ENCODE results near the gene RPL7L1. TPM values are rescaled to one million over a fixed set of nuclear protein-coding genes. Genes with fewer than 3 reads are reported as not detected.
A peak's percentile ranks its signal among the peaks of the same experiment; 100 is the strongest.

The RPL7L1 gene
- total and polyA plus RNA-seq, 11 donors = 25.8 to 95.7 (median 49.2) TPM

DNA sequence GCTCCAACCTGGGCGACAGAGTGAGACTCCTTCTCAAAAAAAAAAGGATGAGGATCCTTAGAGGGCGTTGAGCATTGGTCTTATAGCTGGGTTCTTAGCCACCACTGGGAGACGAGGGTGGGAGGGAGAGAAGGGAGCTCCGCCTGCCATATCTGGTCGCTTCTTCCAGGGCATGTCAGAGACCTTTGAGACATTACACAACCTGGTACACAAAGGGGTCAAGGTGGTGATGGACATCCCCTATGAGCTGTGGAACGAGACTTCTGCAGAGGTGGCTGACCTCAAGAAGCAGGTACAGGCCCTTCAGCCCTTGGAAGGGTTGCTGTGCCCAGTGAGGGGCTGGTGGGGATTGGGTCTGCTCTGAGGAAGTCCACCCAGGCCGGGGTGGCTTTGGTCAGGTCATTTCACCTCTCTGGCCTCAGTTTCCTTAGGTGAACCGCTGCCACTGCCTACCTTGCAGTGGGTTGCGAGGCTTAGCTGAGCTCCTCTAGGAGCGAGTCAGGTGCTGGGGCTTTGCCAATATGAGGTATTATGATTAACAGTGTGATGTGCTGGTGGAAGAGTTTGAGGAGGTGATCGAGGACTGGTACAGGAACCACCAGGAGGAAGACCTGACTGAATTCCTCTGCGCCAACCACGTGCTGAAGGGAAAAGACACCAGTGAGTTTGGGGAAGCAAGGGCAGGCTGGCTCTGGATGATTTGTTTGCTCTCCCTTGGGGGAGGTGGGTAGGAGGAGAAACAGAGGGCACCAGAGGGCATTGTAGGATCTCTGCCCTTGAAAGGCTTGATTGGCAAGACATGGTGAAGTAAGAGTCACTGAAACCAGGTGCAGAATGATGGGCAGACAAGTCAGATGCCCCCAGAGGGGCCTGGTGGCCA is 58.4 kb downstream of the RPL7L1 start:
- intact Hi-C loops (cut with DNase I) = no loop called here
- Histone ChIP-seq H3K36me3 (peaks cover 0 to 90% (median 60%) of the 10 kb centered on the region in 9 donors), H3K4me3 (no peak overlapping the region), H3K27ac (no peak overlapping the region), H3K27me3 (no peaks in the 10 kb centered on the region), H3K9me3 (no peaks in the 10 kb centered on the region), H3K4me1 (peaks cover 0 to 26% (median under 1%) of the 10 kb centered on the region in 12 donors)
- WGBS, 4 donors = 93 to 95% (median 94%) methylated on average over 12 to 13 of the region's 13 CpGs
- ATAC-seq (no peak), DNase-seq (no peak)
- TF ChIP-seq, protein P1, sequence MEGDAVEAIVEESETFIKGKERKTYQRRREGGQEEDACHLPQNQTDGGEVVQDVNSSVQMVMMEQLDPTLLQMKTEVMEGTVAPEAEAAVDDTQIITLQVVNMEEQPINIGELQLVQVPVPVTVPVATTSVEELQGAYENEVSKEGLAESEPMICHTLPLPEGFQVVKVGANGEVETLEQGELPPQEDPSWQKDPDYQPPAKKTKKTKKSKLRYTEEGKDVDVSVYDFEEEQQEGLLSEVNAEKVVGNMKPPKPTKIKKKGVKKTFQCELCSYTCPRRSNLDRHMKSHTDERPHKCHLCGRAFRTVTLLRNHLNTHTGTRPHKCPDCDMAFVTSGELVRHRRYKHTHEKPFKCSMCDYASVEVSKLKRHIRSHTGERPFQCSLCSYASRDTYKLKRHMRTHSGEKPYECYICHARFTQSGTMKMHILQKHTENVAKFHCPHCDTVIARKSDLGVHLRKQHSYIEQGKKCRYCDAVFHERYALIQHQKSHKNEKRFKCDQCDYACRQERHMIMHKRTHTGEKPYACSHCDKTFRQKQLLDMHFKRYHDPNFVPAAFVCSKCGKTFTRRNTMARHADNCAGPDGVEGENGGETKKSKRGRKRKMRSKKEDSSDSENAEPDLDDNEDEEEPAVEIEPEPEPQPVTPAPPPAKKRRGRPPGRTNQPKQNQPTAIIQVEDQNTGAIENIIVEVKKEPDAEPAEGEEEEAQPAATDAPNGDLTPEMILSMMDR (IDR thresholded peaks at IDR 0.05) = no peak

GRCh38 chr6:42938428-42938796 is 59.0 kb downstream of the RPL7L1 start:
- H3K27me3 ChIP-seq = no peaks in the 10 kb centered on the region
- 89 to 93% (median 92%) methylated on average over 2 to 5 of the region's 5 CpGs for WGBS, 4 donors
- ATAC-seq (no peak), DNase-seq (no peak)
- peaks cover 0 to 91% (median 58%) of the 10 kb centered on the region in 9 donors for H3K36me3 ChIP-seq
- H3K9me3 ChIP-seq = no peaks in the 10 kb centered on the region
- H3K4me3 ChIP-seq = no peak overlapping the region
- TF ChIP-seq, protein P1 (IDR thresholded peaks at IDR 0.05) = no peak
- TF ChIP-seq POLR2A (IDR thresholded peaks at IDR 0.05) = no peak
- H3K4me1 ChIP-seq = peaks cover 0 to 20% (median 0%) of the 10 kb centered on the region in 12 donors
- H3K27ac ChIP-seq = no peak overlapping the region
- intact Hi-C loops (cut with DNase I) = no loop called here

GRCh38 chr6:42938987-42939809 is 59.8 kb downstream of the RPL7L1 start:
- ATAC-seq (peak in 3 of 4 donors; percentile 34 to 58 (median 41)), DNase-seq (no peak)
- intact Hi-C loops (cut with DNase I) = no loop called here

More at GRCh38 chr6:42938987-42939809, 59.8 kb downstream of the RPL7L1 start:
- H3K27ac ChIP-seq = no peak overlapping the region
- peaks cover 0 to 91% (median 57%) of the 10 kb centered on the region in 9 donors for H3K36me3 ChIP-seq
- H3K27me3 ChIP-seq = no peaks in the 10 kb centered on the region
- no peak for TF ChIP-seq POLR2A (IDR thresholded peaks at IDR 0.05)
- TF ChIP-seq, protein P1 (IDR thresholded peaks at IDR 0.05) = no peak
- WGBS, 4 donors = 76 to 89% (median 84%) methylated on average over 8 to 9 of the region's 9 CpGs
- no peaks in the 10 kb centered on the region for H3K9me3 ChIP-seq
- no peak overlapping the region for H3K4me3 ChIP-seq
- peaks cover 0 to 12% (median 0%) of the 10 kb centered on the region in 12 donors for H3K4me1 ChIP-seq

Other genes starting within 250 kb of the RPL7L1 start
- 1 to 10 TPM in 5 of 9 donors, under 1 TPM in 4; 0.44 to 2.6 (median 1.0) TPM for gene PRPH2, start 157.0 kb upstream of the RPL7L1 start, total RNA-seq
- gene PRPH2, start 157.0 kb upstream of the RPL7L1 start, polyA plus RNA-seq = under 1 TPM; 0.23 to 0.91 TPM
- gene TBCC, start 133.5 kb upstream of the RPL7L1 start, total RNA-seq = 10 to 100 TPM; 10.4 to 21.7 (median 15.4) TPM
- gene TBCC, start 133.5 kb upstream of the RPL7L1 start, polyA plus RNA-seq = 10 to 100 TPM; 16.9 to 19.7 TPM
- gene BICRAL, start 97.6 kb upstream of the RPL7L1 start, total RNA-seq = 10 to 100 TPM in 8 of 9 donors, 1 to 10 TPM in 1; 9.9 to 17.1 (median 13.3) TPM
- 1 to 10 TPM; 2.5 to 6.0 TPM for gene BICRAL, start 97.6 kb upstream of the RPL7L1 start, polyA plus RNA-seq
- gene PTCRA, start 36.4 kb downstream of the RPL7L1 start, total RNA-seq = 1 to 10 TPM in 1 of 9 donors, not detected in 8; 1.7 TPM
- gene PTCRA, start 36.4 kb downstream of the RPL7L1 start, polyA plus RNA-seq = not detected
- 10 to 100 TPM; 14.7 to 44.0 (median 20.6) TPM for gene CNPY3, start 49.9 kb downstream of the RPL7L1 start, total RNA-seq
- 10 to 100 TPM; 13.8 to 35.7 TPM for gene CNPY3, start 49.9 kb downstream of the RPL7L1 start, polyA plus RNA-seq
- gene GNMT, start 81.1 kb downstream of the RPL7L1 start, total RNA-seq = 10 to 100 TPM in 2 of 9 donors, 1 to 10 TPM in 3, under 1 TPM in 4; 0.36 to 32.0 (median 1.1) TPM
- gene GNMT, start 81.1 kb downstream of the RPL7L1 start, polyA plus RNA-seq = 1 to 10 TPM; 1.9 to 7.1 TPM
- gene PEX6, start 99.6 kb downstream of the RPL7L1 start, total RNA-seq = 10 to 100 TPM; 11.2 to 27.3 (median 19.6) TPM
- gene PEX6, start 99.6 kb downstream of the RPL7L1 start, polyA plus RNA-seq = 10 to 100 TPM; 10.3 to 14.6 TPM
- gene PPP2R5D, start 105.0 kb downstream of the RPL7L1 start, total RNA-seq = 10 to 100 TPM; 30.9 to 51.3 (median 35.1) TPM
- 10 to 100 TPM; 21.4 to 50.2 TPM for gene PPP2R5D, start 105.0 kb downstream of the RPL7L1 start, polyA plus RNA-seq
- gene MEA1, start 134.3 kb downstream of the RPL7L1 start, total RNA-seq = 10 to 100 TPM; 24.5 to 46.2 (median 32.1) TPM
- gene MEA1, start 134.3 kb downstream of the RPL7L1 start, polyA plus RNA-seq = 10 to 100 TPM; 49.7 to 56.7 TPM
- gene KLHDC3, start 134.6 kb downstream of the RPL7L1 start, total RNA-seq = 100 to 1,000 TPM in 5 of 9 donors, 10 to 100 TPM in 4; 79.4 to 180 (median 102) TPM
- 100 to 1,000 TPM; 112 to 147 TPM for gene KLHDC3, start 134.6 kb downstream of the RPL7L1 start, polyA plus RNA-seq
- 10 to 100 TPM; 22.7 to 36.5 (median 32.3) TPM for gene RRP36, start 142.0 kb downstream of the RPL7L1 start, total RNA-seq
- gene RRP36, start 142.0 kb downstream of the RPL7L1 start, polyA plus RNA-seq = 10 to 100 TPM; 18.7 to 53.4 TPM
- gene CUL7, start 174.2 kb downstream of the RPL7L1 start, total RNA-seq = 10 to 100 TPM in 2 of 9 donors, 1 to 10 TPM in 7; 5.6 to 13.2 (median 7.9) TPM
- gene CUL7, start 174.2 kb downstream of the RPL7L1 start, polyA plus RNA-seq = 1 to 10 TPM; 3.5 to 6.1 TPM
- gene MRPL2, start 179.8 kb downstream of the RPL7L1 start, total RNA-seq = 10 to 100 TPM; 54.0 to 98.5 (median 83.1) TPM
- gene MRPL2, start 179.8 kb downstream of the RPL7L1 start, polyA plus RNA-seq = 100 to 1,000 TPM; 119 to 142 TPM
- gene KLC4, start 180.0 kb downstream of the RPL7L1 start, total RNA-seq = 10 to 100 TPM; 18.8 to 35.4 (median 26.9) TPM
- gene KLC4, start 180.0 kb downstream of the RPL7L1 start, polyA plus RNA-seq = 10 to 100 TPM; 23.5 to 30.0 TPM
- 10 to 100 TPM in 1 of 9 donors, 1 to 10 TPM in 8; 1.4 to 10.4 (median 1.9) TPM for gene PTK7, start 196.7 kb downstream of the RPL7L1 start, total RNA-seq
- 1 to 10 TPM; 1.8 to 4.8 TPM for gene PTK7, start 196.7 kb downstream of the RPL7L1 start, polyA plus RNA-seq